HG03354 (cell line): ENCODE data around the gene LAYN.

Experiments
- ATAC-seq: cut with Tn5 transposase; IDR thresholded peaks from one replicate; pipeline ENCODE4 v1.9.1; 2021; ENCODE audit warnings: mild to moderate bottlenecking; ENCODE audit not compliant: unreplicated experiment, poor library complexity, severe bottlenecking

The LAYN gene

DNA sequence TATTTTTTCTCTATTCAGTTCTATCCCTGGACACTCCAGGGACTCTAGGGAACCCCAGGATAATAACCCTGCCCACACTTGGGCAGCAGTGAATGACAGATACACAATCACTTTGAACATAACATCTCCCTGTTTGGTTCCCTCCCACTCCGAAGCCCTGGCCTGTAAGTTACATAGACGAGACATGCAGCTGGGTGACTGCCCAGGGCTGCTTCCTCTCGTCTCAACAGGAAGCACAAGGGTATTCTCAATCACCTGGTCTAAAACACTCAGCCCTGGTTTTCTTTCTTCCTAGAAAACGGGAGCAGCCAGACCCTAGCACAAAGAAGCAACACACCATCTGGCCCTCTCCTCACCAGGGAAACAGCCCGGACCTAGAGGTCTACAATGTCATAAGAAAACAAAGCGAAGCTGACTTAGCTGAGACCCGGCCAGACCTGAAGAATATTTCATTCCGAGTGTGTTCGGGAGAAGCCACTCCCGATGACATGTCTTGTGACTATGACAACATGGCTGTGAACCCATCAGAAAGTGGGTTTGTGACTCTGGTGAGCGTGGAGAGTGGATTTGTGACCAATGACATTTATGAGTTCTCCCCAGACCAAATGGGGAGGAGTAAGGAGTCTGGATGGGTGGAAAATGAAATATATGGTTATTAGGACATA is 19.4 kb downstream of the LAYN start:
- no peak for ATAC-seq

GRCh38 chr11:111560800-111561199 is 20.3 kb downstream of the LAYN start:
- no peak for ATAC-seq

DNA sequence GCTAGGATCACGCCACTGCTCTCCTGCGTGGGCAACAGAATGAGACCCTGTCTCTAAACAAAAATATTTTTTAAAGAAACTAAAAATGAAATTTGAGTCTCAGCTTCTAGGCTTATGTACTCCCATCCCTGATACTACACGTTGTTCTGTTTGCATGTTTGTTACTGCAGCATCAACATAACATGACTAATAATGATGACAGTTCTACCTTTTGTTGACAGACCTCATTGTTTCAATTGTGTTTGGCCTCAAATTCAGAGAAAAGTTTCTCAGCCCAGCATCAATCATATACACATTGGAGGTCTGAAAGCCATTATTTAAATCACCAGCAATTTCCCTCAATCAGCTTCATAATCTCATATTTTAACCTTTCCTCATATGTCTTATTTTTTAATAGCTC is 20.8 kb downstream of the LAYN start:
- no peak for ATAC-seq

DNA sequence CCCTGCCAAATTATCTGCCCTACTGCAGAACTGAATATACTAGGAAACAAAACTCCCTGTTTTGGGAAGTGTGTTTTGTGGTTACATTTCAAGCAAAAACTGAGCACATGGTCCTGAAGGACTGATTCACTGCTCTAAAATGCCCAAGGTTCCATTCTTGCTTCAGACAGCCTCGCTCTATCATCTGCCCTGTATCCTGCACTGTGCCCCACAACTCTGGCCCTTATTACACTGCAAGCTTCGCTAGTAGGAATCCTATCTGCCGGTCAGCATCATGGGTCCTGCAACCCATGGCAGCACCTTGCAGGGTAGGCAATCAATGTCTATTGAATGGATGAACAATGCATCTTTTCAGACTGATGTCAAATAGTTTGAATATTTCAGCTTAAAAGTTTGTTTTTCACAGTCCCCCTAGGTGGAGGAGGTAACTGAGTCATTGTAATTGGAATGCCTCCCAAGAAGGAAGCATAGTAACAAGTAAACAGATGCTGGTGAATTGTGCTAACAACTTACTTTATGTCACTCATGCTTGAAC is 21.3 kb downstream of the LAYN start:
- no peak for ATAC-seq

GRCh38 chr11:111562692-111563389 is 22.3 kb downstream of the LAYN start:
- ATAC-seq: no peak

GRCh38 chr11:111565114-111565720 is 24.7 kb downstream of the LAYN start:
- ATAC-seq: no peak

DNA sequence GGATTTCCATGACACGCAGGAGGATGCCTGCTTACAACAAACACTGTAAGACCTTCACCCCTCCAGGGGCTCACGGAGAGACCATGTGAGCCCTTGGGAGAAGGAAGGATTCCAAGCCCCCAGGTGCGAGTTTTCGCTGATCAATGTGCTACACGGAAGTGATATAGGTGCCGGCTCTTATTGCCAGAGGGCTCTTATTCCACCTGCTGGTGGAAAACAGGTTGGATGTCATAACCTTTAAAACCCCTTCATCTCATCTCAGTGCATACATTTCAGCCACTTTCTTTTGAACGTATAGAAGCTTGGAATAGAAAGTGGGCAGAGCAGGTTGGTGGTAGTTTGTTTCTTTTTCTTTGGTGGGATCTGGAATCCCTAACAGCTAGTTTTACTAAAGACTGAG is 25.8 kb downstream of the LAYN start:
- ATAC-seq: no peak

GRCh38 chr11:111569476-111569875 is 29.0 kb downstream of the LAYN start:
- ATAC-seq: no peak

DNA sequence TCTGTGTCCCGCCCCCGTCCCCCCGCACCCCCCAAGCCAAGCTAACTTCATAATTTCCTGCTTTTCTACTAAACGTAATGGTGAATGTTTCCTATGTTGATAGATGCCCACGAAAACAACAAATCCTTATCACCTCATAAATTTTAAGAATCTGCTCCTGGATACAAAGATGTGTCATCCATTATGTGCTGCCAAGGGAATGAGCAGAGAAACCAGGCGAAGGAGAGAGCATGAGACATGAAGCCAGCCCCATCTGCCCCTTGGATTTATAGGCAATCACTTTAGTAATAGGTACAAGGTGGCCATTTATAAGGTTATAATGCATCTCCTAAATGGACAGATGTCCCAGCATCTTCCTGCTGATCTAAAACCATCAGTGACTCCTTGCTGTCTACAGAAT is 30.3 kb downstream of the LAYN start:
- no peak for ATAC-seq

DNA sequence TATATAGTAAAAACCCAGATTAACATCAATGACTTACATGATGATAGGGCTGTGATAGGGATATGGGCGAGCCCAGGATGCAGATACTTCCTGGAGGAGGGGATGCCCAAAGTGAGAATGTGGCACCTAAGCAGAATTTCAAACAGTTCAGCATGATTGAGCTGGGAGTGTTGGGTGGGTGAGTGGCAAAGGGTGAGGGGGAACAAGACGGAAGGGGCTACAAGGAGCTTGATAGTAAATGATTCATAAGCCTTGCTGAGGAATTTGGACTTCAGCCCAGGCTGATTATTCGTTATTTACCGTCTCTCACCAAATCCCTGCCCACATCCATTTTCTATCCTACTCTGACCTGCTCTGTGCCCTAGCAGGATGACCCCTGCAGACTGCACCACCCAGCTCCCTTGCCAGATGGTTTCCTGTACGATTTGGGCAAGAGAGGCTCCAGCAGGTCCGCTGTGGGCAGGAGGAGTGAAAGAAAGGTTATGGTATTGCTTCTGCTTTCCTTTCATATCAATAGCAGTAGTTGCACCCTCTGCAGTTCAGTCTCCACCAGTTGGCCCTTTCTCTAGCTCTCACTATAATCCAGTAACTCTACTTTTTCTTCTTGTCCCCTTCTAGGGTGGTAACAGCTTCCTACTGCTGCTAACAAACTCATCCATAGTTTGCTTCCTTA is 31.4 kb downstream of the LAYN start:
- no peak for ATAC-seq

- ATAC-seq: no peak
Observed at GRCh38 chr11:111572581-111572980, 32.1 kb downstream of the LAYN start.

DNA sequence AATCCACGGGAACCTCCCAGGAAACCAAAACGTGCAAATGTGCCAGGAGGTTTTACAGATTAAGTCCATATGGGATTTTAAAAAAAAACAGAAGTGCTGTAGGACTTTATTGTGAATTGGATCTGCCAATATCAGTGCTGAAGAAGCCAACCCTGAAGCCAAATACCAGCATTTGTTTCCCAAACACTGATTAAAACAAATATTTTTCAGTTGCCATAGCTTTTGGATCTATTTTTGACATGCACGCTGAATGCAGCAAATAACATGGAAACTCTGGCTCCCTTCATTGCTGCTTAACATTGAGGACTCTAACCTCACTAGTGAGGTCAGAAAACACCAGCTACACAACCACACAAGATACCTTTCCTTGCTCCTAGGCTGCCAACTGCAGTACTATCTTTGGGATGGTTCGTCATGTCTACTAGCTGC is 33.3 kb downstream of the LAYN start:
- no peak for ATAC-seq

DNA sequence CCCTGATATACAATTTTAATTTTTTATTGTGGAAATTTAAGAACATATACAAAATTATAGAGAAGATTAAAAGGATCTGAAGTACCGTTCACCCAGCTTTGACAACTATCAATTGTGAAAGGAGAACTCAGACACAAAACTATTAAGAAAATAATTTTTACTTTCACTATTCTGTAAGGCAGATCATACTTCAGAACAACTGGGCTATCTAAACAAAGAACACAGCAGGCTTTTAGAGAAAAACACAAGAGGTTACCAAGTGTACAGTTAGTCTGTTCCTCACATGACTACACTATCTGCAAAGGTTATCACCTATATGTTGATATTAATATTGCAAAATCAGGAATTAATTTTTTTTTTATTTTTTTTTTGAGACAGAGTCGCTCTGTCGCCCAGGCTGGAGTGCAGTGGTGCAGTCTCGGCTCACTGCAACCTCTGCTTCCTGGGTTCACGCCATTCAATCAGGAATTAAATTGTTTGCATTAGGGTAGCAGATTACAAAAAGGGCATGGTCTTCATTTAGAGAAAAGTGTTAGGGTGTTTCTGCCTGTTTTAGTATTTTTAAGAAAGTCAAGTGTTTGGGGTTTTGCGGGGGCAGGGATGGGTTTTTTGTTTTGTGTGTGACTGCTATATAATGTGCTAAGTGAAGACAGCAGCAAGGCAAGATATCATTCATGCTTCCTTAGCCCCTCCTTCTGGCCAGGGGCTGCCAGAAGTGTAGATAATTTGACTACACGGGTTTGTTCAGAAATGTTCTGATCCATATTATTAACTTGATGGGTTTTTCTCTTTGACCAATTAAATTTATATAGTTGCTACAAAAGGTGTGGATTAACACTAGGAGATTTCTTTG is 34.1 kb downstream of the LAYN start:
- ATAC-seq: no peak

GRCh38 chr11:111575740-111576139 is 35.2 kb downstream of the LAYN start:
- no peak for ATAC-seq

GRCh38 chr11:111577821-111578220 is 37.3 kb downstream of the LAYN start:
- no peak for ATAC-seq

GRCh38 chr11:111581341-111581740 is 40.8 kb downstream of the LAYN start:
- ATAC-seq: no peak

DNA sequence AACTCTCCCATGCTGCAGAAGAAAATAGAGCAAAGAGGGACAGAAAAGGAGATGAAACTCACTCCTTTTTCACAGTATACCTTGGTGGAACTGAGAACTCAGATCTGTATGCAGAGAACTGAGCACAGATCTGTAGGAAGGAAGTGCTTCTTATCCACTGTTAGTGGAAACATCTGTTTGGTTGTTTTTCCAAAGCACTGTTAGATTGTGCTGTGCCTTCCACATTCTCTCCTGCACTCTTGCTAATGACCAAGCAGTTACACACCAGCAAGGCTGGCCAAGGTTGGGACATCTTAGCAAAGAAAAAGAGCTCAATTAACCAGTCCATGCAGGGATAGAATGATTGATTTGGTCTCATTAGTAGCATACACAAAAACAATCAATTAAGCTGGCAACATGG is 41.6 kb downstream of the LAYN start:
- ATAC-seq: no peak

DNA sequence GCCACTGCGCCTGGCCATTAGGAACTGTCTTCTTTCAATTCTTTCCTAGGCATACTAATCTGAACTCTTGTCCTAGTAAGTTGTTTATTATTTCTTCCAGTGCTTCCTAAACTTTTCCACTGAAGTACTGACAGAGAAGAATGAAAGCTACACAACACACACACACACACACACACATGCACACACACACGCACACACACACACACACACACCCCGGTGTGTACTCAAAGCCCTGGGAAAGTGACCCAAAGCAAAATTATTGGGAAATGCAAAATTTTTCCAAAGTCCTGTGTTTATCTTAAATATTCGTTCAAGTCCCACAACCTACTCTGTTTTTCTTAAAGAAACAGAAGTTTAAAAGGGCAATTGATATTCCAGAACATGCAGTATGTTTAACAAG is 42.4 kb downstream of the LAYN start:
- no peak for ATAC-seq

DNA sequence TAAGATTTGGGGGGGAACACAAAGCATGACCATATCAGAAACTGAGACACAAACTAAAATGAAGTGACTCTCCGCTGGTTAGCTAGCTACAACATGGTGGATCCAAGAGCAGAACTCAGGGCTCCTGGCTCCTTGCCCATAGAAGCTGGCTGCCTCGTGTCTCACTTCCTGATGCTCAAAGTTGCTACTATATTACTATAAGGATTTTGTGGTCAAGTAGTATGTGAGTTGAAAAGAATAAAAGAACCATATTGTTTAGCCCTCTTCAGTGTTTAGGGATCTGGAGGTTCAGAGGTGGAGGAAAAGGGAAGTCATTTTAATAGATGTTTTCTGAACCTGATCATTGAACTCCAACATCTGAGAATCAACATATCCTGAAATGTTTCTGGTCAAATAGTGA is 44.9 kb downstream of the LAYN start:
- ATAC-seq: no peak
